ENCODE measurements around the gene ACOX1. TPM values are rescaled to one million over a fixed set of nuclear protein-coding genes. Genes with fewer than 3 reads are reported as not detected.
A peak's percentile ranks its signal among the peaks of the same experiment; 100 is the strongest.

Gene ACOX1
- total RNA-seq, 6 donors from 2014 or later: 33.2 to 84.2 (median 57.4) TPM

DNA sequence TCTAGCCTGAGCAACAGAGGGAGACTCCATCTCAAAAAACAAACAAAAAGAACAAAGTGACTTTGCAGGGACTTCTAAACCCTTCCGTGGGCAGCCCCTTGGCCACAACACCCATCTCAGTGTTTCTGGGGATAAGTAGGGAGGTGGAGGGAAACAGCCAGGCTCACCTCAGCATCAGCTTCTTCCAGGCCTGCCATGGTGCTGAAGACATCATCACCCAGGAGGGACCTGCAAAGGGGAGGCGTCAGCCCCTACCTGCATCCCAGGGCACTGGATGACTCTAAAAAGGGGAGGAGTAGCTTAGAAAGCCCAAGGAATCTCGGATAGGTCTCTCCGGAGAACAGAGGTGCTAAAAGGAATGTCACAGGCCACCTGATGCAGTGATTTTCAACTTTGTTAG, 47.9 kb downstream of the ACOX1 start:
- H3K9me3 ChIP-seq: no peaks in the 10 kb centered on the region
- no peaks in the 10 kb centered on the region for H3K27me3 ChIP-seq
- DNase-seq (no peak), ATAC-seq (ENCODE audit: low FRiP score in 2 of 2) (no peak)
- no peak overlapping the region for H3K4me3 ChIP-seq
- H3K36me3 ChIP-seq: no peaks in the 10 kb centered on the region
- 84 to 93% methylated on average over 4 of the region's 4 CpGs for WGBS, 2 donors
- TF ChIP-seq EP300 (IDR thresholded peaks at IDR 0.05) (no peak), POLR2AphosphoS5 (IDR thresholded peaks at IDR 0.05) (no peak), POLR2A (IDR thresholded peaks at IDR 0.05) (no peak)
- TF ChIP-seq, protein P1, sequence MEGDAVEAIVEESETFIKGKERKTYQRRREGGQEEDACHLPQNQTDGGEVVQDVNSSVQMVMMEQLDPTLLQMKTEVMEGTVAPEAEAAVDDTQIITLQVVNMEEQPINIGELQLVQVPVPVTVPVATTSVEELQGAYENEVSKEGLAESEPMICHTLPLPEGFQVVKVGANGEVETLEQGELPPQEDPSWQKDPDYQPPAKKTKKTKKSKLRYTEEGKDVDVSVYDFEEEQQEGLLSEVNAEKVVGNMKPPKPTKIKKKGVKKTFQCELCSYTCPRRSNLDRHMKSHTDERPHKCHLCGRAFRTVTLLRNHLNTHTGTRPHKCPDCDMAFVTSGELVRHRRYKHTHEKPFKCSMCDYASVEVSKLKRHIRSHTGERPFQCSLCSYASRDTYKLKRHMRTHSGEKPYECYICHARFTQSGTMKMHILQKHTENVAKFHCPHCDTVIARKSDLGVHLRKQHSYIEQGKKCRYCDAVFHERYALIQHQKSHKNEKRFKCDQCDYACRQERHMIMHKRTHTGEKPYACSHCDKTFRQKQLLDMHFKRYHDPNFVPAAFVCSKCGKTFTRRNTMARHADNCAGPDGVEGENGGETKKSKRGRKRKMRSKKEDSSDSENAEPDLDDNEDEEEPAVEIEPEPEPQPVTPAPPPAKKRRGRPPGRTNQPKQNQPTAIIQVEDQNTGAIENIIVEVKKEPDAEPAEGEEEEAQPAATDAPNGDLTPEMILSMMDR (IDR thresholded peaks at IDR 0.05): no peak
- H3K4me1 ChIP-seq: peaks cover 0 to 4% (median 0%) of the 10 kb centered on the region in 4 donors
- H3K27ac ChIP-seq: no peak overlapping the region

DNA sequence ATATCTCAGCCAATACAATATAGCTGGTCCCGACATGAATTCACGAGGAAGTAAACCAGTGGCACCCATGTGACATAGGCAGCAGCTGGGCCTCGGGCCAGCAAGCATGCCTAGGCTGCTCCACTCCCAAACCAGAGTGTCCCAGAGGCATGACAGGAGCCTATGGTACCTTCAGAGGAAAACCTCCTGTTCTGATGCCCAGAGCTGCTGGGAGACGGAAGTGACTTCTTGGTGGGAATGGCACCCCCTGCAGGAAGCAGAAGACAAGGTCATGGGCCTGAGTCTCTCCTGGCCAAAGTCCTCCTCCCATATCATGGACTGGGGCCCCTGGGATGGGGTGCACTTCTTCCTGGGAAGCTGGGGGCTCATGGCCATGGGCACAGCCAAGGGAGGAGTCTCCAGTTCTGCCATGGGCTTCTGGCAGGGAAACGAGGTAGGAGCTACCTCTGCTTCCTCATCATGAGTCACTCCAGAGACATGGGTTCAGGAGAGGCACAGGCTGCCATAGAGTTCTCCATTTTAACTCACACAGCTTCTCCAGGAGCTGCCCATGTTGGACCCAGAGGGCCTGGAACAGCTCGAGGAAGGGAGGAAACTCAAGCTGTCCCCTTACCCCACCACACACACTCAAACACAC, 51.6 kb downstream of the ACOX1 start:
- Histone ChIP-seq H3K27ac (no peak overlapping the region), H3K27me3 (no peaks in the 10 kb centered on the region), H3K9me3 (no peaks in the 10 kb centered on the region), H3K36me3 (peaks cover 0 to 4% (median 0%) of the 10 kb centered on the region in 4 donors), H3K4me1 (peaks cover 0 to 9% (median 0%) of the 10 kb centered on the region in 4 donors), H3K4me3 (no peak overlapping the region)
- ATAC-seq (ENCODE audit: low FRiP score in 2 of 2): peak; percentile 35 to 72
- DNase-seq: peak in 1 of 2 donors; percentile 64
- WGBS, 2 donors: 43 to 73% methylated on average over 1 to 6 of the region's 6 CpGs
- TF ChIP-seq, protein P1 (IDR thresholded peaks at IDR 0.05): peak in 5 of 6 experiments; percentile 30 to 72 (median 36)
- no peak for TF ChIP-seq POLR2AphosphoS5 (IDR thresholded peaks at IDR 0.05)

DNA sequence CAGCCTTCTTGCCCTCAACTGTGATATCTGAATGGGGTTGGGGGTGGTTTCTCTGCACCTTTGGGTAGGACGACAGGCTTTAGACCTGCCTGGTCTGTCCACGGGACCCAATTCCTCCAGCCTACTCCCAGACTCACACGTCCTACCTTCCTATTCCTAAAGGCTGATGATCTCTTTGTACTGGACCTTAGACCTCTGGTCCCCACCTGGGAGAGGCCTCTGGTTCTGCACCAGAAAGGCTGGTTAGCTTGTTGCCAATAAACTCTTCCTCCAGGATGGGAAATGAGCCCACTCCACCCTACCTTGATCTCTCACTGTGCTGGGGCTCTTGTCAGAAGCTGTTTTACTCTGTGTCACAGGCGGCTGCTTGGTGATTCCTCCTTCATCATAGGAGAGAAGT, 52.5 kb downstream of the ACOX1 start:
- Histone ChIP-seq H3K36me3 (peaks cover 0 to 4% (median 0%) of the 10 kb centered on the region in 4 donors), H3K27me3 (no peaks in the 10 kb centered on the region), H3K27ac (no peak overlapping the region), H3K4me3 (no peak overlapping the region), H3K9me3 (no peaks in the 10 kb centered on the region), H3K4me1 (peaks cover 0 to 9% (median 0%) of the 10 kb centered on the region in 4 donors)
- WGBS, 2 donors: 98 to 100% methylated on average over 3 to 4 of the region's 4 CpGs
- no peak for ATAC-seq (ENCODE audit: low FRiP score in 2 of 2)
- TF ChIP-seq, protein P1 (IDR thresholded peaks at IDR 0.05): no peak
- TF ChIP-seq POLR2AphosphoS5 (IDR thresholded peaks at IDR 0.05) (no peak), EP300 (IDR thresholded peaks at IDR 0.05) (no peak), POLR2A (IDR thresholded peaks at IDR 0.05) (no peak)
- no peak for DNase-seq

DNA sequence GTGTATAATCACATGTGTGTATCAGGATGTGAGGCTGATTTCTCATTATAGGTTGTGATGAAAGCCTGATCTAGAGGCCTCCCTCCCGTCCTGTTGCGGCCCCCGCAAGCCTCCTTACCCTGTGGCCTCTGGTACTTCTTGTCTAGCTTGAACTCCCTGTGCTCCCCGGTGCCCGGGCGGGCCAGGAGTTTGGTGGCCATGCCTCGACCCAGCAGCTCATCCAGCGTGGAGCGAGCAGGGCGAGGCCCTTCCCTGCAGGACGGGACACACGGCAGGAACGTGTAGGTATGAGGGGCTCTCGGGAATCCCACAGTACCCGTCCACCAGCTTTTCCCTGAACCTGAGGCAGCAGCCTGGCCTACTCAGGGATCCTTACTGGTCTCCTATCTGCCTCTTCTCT, 53.1 kb downstream of the ACOX1 start:
- TF ChIP-seq EP300 (IDR thresholded peaks at IDR 0.05) (no peak), POLR2A (IDR thresholded peaks at IDR 0.05) (no peak), POLR2AphosphoS5 (IDR thresholded peaks at IDR 0.05) (no peak)
- TF ChIP-seq, protein P1 (IDR thresholded peaks at IDR 0.05): no peak
- no peaks in the 10 kb centered on the region for H3K27me3 ChIP-seq
- H3K27ac ChIP-seq: no peak overlapping the region
- no peak overlapping the region for H3K4me3 ChIP-seq
- peak in 1 of 2 donors; percentile 81 for DNase-seq
- H3K9me3 ChIP-seq: no peaks in the 10 kb centered on the region
- H3K4me1 ChIP-seq: peaks cover 0 to 9% (median 0%) of the 10 kb centered on the region in 4 donors
- ATAC-seq (ENCODE audit: low FRiP score in 2 of 2): no peak
- WGBS, 2 donors: 95 to 98% methylated on average over 15 of the region's 15 CpGs
- peaks cover 0 to 4% (median 0%) of the 10 kb centered on the region in 4 donors for H3K36me3 ChIP-seq

DNA sequence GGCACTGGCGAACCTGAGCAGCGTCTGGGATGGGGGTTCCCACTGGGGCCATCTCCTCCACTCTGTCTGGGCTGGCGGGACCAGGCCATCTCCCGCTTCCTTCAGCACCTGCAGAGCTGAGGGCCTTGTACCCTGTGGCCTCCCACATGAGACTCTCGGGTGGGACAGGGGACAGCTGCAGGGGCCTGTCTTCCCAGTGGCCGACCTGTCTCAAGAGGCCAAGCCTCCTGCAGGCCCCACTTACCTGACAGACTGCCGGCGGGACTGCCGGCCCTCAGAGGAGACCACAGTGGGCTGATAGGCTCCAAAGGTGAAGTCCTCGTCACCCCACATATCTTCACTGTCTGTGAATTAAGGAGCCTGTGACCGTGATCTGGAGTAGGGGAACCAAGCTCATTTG, 53.9 kb downstream of the ACOX1 start:
- Histone ChIP-seq H3K36me3 (peaks cover 0 to 4% (median under 1%) of the 10 kb centered on the region in 4 donors), H3K4me3 (no peak overlapping the region), H3K27ac (no peak overlapping the region), H3K9me3 (no peaks in the 10 kb centered on the region), H3K27me3 (no peaks in the 10 kb centered on the region), H3K4me1 (peaks cover 0 to 9% (median 0%) of the 10 kb centered on the region in 4 donors)
- DNase-seq (peak in 1 of 2 donors; percentile 57), ATAC-seq (ENCODE audit: low FRiP score in 2 of 2) (no peak)
- TF ChIP-seq EP300 (IDR thresholded peaks at IDR 0.05): no peak
- no peak for TF ChIP-seq POLR2A (IDR thresholded peaks at IDR 0.05)
- no peak for TF ChIP-seq POLR2AphosphoS5 (IDR thresholded peaks at IDR 0.05)
- TF ChIP-seq, protein P1 (IDR thresholded peaks at IDR 0.05): no peak
- WGBS, 2 donors: 90 to 97% methylated on average over 2 to 5 of the region's 11 CpGs

Data from upper lobe of left lung (tissue), 6 donors.